GM21737 (cell line): Measurements from ENCODE around the gene NCOR2.

Experiments
- ATAC-seq: cut with Tn5 transposase; IDR thresholded peaks from one replicate; pipeline ENCODE4 v1.9.1; 2021; ENCODE audit warnings: mild to moderate bottlenecking, moderate library complexity; ENCODE audit not compliant: unreplicated experiment

Gene NCOR2

DNA sequence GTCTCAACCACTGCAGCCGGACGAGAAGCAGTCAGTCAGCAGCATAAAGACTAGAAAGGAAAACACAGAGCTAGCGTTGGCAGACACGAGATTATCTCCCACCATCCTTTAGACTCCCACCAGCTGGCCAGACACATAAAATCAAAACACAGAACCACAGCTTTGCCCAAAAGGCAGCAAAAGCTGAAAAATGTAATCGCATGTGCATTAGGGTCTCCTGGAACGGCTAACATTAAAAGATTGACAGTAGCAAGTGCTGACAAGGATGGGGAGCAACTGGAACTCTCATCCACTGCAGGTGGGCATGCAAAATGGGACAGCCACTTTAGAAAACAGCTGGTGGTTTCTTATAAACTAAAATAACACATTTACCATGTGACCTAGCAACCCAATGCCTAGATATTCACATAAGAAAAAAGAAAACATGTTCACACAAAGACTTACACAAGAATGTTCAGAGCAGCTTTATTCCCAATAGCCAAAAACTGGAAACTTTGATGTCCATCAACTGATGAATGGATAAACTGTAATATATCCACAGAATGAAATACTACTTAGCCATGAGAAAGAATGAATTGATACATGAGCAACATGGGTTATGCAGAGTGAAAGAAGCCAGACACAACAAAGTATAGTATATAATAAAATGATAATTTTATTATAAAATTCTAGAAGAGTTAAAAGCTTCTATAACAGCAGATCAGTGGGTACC is 37.7 kb downstream of the NCOR2 start:
- no peak for ATAC-seq

- ATAC-seq = no peak
These were observed 39.4 kb downstream of the NCOR2 start for GRCh38 chr12:124527861-124528561.

DNA sequence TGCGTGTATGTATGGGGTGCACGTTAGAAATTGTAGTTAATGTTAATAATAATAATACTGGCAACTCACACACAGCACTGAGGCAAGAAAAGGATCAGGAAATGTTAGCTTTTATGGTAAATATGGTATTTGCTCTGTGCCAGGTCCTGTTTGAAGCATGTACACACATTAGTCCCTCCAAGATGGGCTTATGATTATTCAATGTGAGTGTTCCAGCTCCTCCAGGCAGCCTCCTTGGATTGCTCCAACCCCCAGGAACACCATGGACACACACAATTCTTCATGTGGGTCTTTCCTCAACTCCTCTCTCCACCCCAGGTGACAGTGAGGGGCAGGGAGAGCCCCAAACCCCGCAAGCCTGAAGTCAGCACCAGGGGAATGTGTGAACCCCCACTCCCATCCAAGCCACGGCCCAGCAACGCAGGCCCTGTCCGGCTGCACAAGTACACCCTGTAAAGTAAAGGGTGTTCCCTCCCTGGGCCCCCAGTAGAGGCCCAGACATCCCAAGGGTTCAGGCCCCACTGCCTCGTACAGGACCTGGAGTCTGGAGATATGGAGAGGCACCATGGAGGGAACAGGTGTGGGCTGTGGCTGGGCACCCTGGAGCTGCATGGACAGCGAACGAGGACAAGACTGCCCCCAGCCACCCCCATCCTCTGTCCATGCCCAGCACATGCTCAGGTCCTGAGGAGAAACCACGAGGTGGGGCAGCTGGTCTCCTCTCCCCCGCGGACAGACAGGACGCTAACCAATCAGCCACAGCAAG is 41.3 kb downstream of the NCOR2 start:
- ATAC-seq = no peak

DNA sequence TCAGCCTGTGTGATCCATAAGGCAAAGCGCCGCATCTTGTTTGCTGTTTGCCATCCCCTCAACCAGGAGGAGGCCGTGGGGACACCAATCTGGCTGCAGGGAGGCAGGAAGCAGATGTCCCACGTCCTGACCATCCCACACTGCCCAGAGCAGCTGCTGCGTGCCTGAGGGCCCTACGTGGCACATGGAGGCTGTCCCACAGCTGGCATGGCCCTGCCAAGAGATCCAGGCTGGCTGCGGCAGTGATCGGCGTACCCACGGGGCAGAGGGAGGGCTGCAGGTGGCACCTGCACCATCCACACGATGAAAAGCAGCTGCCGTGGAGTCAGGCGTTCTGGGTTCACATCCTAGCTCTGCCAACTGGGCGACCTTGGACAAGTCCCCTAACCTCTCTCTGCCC is 42.0 kb downstream of the NCOR2 start:
- no peak for ATAC-seq

DNA sequence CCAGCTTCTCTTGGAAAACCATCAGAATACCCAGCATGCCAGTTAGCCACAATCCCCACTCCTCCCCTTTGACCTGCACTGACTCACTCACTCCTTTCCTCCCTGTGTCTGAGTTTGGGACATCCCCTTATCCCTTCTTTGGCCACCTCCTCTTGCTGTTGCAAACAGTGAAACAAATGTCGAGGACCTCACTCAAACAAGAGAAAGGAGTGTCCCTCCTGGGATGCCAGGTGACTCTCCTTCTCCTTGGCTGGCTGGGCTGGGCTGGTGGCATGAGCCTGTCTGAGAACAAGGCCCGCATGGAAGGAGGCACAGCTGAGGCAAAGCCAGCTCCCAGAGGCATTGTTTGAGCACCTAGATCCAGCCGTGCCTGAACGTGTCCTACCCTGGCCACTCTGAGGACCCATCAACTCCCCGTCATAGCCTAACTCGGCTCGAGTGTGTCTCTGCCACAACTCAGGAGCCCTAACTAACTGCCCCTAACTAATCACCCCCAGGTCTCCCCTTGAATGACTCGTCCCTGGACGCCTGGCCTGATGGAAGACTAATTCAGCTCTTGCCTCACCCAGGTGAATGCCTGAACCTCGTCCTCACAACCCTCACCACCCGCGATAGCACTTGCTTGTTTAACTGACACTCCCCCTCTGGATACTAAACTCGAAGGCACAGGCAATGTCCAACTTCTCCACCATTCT is 43.0 kb downstream of the NCOR2 start:
- ATAC-seq = no peak

DNA sequence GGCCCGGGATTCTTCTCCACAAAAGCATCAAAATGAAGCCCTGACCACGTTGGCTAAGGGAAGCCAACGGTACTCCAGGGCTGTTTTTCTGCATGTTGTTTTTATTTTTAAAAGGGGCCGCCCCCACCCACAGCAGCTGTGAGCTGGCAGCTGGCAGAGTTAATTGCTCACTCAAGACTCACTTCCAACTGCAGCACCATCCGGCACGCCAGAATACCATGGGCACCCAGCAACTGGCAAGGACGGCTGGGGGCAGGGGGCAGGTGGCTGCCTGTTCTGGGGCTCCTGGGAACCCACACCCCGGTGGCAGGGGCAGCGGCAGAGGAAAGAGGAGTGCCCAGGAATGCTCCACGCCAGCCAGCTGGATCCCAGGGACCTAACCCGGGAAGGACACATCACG is 44.3 kb downstream of the NCOR2 start:
- ATAC-seq = no peak

DNA sequence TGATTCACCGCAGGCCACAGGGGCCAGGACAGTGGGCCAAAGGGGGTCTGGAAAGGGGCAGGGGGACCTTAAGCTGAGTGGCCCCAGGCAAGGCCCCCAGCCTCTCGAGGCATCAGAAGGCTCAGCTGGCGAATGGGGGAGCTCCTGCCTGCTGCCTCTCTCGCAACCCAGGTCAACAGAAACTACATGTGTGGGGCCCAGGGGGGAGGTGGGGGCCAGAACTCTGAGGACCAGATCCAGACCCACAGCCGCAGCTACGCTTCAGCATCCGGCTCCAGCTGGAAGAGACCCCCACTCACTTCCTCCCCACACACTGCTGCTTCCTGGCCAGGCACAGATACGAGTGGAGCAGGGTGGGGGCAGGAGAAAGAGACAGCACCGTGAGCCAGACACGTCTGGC is 46.5 kb downstream of the NCOR2 start:
- ATAC-seq = no peak

DNA sequence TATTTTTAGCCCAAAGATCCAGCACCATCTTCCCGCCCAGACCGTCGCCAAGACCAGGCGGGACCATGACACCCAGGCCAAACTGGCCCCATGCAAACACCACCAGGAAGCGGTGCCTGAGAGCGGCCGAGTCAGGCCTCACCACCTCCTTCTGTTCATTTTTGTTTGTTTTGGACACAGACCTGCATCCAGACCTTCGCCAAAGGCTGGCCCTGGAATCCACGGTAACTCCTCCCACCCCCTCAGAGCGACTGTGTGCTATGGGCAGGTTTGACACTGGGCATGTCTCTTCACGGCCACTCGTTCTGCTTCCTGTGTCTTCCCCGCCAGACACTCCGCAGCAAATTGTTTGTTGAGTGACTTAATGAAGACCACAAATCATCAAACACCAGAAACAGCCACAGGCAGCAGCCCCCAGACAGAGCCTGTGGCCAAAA is 47.1 kb downstream of the NCOR2 start:
- ATAC-seq = no peak

DNA sequence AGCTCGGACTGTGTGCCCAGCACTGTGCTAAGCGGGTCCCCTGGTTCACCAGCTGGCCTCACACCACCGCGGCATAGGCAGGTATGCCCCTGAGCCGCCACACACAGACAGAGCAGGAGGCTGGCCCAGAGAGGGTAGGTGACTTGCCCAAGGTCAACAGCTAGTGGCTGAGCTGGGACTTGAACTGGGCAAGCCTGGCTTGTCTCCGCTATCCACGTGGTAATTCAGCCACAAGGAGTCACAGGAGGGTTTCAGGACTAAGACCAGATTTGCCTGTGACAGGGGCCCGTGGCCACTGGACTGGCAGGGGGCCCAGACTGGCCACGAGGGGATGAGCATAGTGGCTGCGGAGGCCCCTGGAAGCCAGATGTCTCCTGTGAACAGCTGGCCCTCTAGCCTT is 47.7 kb downstream of the NCOR2 start:
- no peak for ATAC-seq

GRCh38 chr12:124518051-124518932 is 49.1 kb downstream of the NCOR2 start:
- no peak for ATAC-seq
